Fibroblast of villous mesenchyme (primary cell): ENCODE measurements around the gene LHFPL2. TPM values are rescaled to one million over a fixed set of nuclear protein-coding genes. Genes with fewer than 3 reads are reported as not detected.

Experiments
- DNase-seq: peaks from one replicate; pipeline ENCODE4 v3.0.0-alpha.2; 2010; ENCODE audit warnings: low read depth
- H3K4me3 ChIP-seq: 2 replicates; pipeline ENCODE4 v1.5.1; 2011; ENCODE audit warnings: low read depth, mild to moderate bottlenecking, low read length
- CTCF ChIP-seq: IDR thresholded peaks from 2 replicates; pipeline ENCODE4 v1.5.1; 2012; ENCODE audit warnings: low read depth, mild to moderate bottlenecking, low read length; ENCODE audit not compliant: insufficient read depth
- total RNA-seq: library from RNA; depleted of rRNA; stranded (reverse); fragments of >200 nt; gene quantifications from 2 replicates; pipeline ENCODE4 v1.2.3, GENCODE V29; 2012

Gene LHFPL2
- total RNA-seq, 1 donor: 35.0 TPM

DNA sequence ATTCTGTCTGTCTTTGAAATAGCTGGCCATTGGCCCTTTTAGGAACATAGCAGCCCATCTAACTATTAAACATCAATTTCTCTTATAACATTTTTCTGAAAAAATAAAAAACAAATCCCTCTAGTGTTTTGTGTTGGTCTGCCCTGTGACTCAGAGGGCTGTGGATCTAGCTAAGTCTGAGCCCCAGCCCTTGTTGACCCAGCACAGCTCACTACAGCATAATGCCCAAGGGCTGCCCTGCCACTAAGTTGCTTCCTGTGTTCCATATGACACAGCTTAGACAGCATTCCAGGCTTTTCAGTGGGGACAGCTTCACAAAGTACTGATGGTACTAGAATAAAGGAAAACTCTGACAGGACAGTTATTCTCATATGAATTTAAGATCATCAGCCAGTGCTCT lies 152.2 kb downstream of the LHFPL2 start:
- H3K4me3 ChIP-seq: no peak overlapping the region
- no peak for TF ChIP-seq CTCF
- DNase-seq: peak; percentile 37

GRCh38 chr5:78495800-78496199 lies 152.8 kb downstream of the LHFPL2 start:
- TF ChIP-seq CTCF: no peak

DNA sequence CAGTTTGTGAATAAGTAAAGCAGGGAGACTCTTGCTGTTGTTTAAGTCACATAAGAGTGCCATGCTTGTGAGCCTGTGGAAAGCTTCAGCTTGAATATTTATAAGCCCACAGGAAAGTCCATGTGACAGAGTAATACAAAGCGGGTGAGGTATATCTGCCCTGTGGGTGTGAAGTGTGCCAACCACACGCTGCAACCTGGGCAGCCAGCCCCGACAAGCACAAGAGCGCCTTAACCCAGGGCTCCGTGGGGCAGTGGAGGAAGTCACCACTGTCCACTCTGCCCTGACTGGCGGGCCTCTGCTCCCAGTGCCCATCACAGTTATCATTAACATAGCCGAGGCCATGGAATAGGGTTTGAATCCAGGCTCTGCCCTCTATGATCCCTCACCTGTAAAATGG lies 155.9 kb downstream of the LHFPL2 start:
- DNase-seq: no peak
- no peak for TF ChIP-seq CTCF

More at GRCh38 chr5:78495800-78496199, 152.8 kb downstream of the LHFPL2 start:
- no peak overlapping the region for H3K4me3 ChIP-seq
- no peak for DNase-seq

GRCh38 chr5:78492224-78492623 lies 156.3 kb downstream of the LHFPL2 start:
- no peak for TF ChIP-seq CTCF
- no peak for DNase-seq
- H3K4me3 ChIP-seq: no peak overlapping the region

More for the DNA sequence above, 155.9 kb downstream of the LHFPL2 start:
- H3K4me3 ChIP-seq: no peak overlapping the region

GRCh38 chr5:78490709-78491485 lies 157.7 kb downstream of the LHFPL2 start:
- no peak for TF ChIP-seq CTCF
- no peak for DNase-seq
- no peak overlapping the region for H3K4me3 ChIP-seq

GRCh38 chr5:78487846-78488245 lies 160.7 kb downstream of the LHFPL2 start:
- DNase-seq: no peak
- TF ChIP-seq CTCF: no peak
- H3K4me3 ChIP-seq: no peak overlapping the region

DNA sequence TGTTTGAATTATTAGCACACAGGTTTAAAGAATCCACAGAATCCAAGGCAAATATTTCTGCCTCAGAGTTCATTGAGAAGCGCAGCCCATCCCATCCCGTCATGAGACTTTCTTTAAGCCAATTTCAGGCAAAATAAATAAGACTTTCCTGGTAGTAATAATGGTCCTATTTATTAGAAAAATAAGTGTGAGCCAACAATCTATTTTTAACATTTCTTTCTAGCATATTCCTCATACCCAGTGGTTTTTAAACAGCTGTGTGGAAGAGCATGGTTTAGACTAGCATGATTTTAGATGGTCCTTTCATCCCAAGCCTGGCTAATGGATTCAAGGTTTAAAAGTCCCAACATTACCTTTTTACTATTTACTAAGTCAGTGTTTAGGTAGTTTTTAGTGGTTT lies 162.4 kb downstream of the LHFPL2 start:
- no peak overlapping the region for H3K4me3 ChIP-seq
- no peak for TF ChIP-seq CTCF
- no peak for DNase-seq
